NOMO-1 (cell line): ENCODE data around the gene IST1.
A peak's percentile ranks its signal among the peaks of the same experiment; 100 is the strongest.

Source experiments
- DNase-seq, 2 experiments: peaks; one replicate each; lab custom pipeline; 2025; ENCODE audit not compliant: unreplicated experiment in 2 of 2; lab: John Stamatoyannopoulos, UW

IST1 gene

DNA sequence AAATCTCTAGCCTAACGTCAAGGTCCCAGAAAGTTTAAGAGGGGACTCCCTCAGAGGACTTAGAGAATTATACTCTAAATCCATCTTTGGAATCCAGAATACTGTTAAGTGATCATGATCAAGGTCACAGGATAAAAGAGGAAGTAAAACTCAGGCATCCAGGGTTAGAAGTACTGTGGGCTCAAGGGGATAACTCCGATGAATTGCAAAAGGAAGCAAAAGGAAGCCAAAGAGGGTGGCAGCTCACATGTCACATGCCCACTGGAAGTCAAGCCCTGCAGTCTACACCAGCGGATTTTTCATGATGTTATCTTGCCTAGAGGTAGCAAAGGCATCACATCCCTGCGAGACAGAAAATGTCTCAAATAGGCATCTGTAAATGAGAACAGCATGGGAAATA, 15.2 kb upstream of the IST1 start:
- DNase-seq = peak; percentile 51 to 77

DNA sequence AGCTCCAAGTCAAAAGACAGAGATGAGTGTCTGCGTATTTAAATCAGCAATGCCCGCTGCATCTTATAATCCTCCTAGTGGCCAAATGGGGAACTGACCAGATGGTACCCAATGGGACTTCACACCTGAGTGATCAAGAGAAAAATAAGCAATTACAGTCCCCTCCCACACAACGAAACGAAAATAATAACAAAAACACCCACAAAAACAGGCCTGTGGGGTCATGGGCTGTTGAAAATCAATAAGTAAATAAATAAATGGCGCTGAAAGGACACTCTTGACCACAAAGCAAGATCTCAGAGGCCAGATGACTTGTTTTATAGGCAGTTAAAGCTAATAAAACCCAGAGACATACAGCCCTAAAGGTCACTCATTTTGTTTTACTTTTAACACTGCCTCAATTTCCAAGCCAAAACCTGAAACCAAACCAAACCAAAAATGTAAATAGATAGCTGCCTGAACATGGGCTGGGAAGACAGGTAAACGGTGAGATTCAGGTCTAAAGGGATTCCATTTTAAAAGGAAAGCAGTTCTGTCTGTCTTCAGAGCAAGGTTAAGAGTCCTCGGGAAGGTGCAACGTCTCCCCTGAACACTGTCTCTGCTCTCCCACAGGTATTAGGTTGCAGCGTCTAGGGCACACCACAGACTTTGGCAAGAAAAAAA, 12.7 kb upstream of the IST1 start:
- peak; percentile 12 to 61 for DNase-seq

DNA sequence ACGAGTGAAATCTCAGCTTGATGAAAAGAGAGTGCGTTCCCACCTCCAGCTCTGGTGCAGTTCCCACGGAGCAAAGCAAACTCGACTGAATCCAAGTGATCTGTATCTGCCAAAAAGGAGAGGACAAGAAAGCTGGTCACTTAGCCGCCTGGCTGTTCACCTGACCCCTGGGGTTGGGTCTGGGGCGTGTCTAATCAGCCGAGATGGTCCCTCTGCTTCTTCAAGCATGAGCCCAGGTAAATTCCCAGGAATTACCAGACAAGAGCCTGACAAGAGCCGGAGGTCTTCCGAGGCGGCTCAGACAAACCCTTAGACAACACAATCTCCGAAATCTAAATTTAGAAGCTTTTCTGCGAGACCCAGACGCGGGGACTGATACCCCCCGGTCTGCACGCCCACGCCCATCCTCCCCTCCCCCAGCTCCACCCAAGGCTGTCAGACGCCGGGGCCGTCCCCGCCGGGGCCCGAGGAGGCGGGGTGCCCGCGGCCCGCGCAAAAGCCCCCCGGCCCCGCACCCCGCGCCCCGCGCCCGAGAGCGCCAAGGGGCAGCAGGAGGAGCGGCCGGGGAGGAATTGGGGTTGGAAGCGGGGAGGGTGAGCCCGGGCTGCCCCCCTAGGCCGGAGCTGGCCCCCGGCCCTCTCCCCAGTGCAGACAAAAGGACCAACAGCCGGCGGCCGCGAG, 12.0 kb upstream of the IST1 start:
- peak in 1 of 2 experiments; percentile 11 for DNase-seq

DNA sequence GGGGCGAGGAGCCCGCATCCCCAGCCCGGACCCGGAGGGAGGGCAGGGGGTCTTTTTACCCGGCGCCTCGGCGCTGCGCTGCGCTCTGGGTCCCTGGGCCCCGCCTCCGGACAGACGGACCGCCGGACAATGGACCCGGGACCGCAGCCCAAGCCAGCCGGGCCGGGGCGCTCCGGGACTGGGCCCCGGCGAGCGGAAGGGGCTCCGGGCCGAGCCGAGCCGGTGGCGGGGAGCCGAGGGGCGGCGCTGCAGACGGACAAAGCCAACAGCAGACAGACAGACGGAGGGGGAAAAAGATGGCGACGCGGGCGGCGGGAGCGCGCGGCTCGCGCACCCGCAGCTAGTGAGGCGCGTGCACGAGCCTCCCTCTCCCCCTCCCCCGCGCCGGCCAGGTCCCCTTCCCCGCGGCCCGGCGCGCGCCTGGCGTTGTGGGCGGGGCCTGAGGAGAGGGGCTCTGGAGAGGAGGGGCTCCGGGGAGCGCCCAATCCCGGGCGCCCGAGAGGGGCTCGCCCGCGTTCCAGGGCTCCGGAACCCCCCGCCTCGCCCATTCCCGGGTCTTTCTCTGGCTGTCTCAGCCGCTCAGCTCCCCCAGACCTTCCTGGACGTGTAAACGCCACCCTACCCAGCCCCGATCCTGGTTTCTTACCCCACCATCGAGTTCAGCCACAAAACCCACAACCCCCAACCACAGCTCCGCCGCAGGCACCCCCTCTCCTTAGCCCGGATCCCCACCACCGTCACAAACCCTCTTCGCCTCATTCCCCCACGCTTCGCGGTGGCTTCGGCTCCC, 11.3 kb upstream of the IST1 start, which contains the start of gene ZNF821:
TSS of gene ZNF821 (minus strand) at position 334 of the 790 bp plus-strand sequence. CDS start 4,236 bp downstream, outside the sequence.
- DNase-seq = peak; percentile 45 to 66

DNA sequence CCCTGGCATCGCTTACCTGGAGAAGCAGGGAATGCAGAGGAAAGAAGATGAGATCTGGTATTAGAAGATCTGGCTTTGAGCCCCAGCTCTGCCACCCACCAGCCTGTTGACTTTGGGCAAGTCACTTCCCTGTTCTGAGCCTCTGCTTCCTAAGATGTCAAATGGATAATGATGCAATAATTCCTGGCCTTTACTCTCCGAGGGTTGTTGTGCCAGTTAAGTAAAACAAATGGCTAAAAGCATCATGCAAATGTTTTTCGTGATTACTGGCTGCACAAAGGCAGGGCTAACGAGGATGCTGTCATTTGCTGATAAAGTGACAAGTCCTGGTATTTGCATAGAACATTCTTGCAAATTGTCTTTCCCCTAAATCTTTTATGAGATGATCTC, 10.1 kb upstream of the IST1 start:
- DNase-seq = peak; percentile 14 to 23

GRCh38 chr16:71889147-71889546, 6.2 kb upstream of the IST1 start:
- no peak for DNase-seq

DNA sequence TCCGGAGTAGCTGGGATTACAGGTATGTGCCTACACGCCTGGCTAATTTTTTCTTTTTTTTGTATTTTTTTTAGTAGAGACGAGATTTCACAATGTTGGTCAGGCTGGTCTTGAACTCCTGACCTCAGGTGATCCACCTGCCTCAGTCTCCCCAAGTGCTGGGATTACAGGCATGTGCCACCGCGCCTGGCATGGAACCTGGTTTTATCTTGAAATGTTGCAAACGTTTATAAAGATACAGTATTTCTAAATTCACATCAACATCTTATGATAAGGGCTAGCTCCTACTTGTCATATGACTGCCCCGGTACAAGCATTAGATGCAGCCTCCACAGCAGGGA, 1.5 kb upstream of the IST1 start:
- DNase-seq = no peak

DNA sequence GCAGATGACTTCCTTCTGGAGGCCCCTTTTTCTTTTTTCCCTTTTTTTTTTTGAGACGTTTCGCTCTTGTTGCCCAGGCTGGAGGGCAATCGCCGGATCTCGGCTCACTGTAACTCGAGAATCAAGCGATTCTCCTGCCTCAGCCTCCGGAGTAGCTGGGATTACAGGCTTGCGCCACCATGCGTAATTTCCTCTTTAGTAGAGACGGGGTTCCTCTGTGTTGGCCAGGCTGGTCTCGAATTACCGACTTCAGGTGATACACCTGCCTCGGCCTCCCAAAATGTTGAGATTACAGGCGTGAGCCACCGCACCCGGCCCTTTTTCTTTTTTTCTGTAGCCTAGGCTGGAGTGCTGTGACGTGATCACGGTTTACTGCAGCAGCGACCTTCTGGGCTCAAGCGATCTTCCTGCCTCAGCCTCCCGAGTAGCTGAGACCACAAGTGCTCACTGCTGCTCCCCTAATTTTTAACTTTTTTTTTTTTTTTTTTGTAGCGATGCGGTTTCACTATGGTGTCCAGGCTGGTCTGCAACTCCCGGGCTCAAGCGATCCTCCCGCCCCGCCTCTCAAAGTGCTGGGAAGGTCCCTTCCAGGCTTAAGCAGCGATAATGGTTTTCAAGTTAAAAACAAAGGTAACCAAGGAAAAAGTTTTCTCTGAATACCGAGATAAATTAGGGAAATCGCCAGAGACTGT, 956 bp upstream of the IST1 start:
- peak; percentile 29 to 43 for DNase-seq

DNA sequence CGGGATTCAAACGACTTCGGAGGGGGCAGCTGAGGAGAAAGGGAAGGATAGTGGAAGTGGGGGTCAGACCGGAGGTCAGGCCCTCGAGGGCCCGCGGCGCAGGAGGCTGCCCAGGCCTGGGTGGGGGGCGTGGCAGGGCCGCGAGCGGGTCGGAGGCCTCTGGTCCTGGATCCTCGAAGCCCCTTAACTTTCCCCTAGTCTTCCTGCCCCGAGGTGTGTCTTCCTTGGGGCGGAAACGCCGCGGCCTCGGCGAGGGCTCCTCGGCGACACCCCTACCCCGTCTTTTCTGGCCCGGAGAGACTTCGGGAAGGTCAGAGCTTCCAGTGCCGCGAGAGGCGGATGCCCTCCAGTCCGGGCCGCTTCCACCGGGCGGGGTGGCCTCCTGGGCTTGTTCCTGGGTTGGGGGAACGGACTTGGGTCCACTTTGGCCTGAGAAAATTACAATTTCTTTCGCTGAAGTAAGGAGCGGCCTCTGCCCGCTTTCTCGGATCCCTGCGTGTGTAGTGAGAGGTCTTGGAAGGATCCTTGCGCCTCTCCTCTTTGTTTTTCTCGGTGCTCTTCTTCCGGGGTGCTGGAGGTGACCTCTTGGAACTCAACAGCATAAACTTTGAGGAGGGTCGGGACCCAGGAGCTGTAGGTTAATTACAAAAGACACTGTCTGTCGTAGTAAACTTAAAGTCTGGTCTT, 491 bp downstream of the IST1 start:
- peak in 1 of 2 experiments; percentile 44 for DNase-seq

DNA sequence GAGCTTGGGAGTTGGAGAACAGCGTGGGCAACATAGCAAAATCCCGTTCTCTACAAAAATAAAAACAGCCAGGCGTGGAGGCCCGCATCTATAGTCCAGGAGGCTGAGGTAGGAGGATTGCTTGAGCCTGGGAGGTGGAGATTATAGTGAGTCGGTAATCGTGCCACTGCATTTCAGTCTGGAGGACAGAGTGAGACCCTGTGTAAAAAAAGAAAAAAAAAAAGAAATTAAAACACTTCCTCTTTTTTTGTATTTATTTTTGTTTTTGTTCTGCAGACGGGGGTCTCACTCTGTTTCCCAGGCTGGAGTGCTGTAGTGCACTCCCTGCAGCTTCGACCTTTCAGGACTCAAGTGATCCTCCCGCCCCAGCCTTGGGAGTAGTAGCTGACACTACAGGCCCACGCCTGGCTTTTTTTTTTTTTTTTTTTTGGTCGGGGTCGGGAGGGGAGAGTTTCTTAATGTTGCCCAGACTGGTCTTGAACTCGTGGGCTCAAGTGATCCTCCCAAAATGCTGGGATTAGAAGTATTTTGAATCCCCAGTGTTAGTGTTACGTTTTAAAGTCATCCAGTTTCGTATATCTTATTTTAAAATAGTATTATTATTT, 1.5 kb downstream of the IST1 start:
- no peak for DNase-seq

DNA sequence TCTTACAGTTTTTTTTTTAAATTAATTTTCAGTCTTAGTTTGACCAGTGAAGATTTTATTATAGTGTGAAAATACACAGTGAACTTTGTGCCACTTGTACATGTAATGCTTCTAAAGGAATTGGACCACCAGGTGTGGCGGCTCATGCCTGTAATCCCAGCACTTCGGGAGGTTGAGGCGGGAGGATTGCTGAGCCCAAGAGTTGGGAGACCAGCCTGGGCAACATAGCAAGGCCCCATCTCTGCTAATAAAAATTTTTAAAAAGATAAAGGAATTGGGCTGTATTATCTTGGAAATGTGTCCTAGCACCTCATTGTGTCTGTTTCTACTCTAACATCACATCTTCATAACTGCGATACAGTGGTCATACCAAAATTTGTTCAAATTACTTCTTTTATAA, 3.8 kb downstream of the IST1 start:
- no peak for DNase-seq

DNA sequence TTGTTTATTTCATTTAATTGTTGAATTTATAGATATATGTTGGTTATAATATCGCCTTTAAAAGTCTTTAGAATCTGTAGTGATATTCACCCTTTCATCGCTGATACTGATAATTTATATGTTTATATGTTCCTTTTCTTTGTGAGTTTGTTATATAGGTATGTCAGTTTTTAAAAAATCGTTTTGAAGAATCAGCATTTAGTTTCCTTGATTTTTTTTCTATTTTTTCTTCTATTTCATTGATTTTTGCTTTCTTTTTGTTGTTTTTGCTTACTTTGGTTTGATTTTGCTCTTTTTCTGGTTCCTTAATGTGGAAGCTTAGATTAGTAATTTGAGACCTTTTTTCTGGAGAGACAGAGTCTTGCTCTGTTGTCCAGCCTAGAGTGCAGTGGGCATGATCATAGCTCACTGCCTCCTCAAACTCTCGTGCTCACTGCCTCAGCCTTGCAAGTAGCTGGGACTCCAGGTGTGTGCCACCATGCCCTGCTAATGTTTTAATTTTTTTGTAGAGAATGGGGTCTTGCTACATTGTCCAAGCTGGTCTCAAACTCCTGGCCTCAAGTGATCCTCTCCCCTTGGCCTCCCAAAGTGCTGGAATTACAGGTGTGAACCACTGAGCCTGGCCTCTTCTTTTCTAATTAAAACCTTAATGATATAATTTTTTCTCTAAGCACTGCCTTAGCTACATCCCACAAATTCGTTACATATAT, 7.5 kb downstream of the IST1 start:
- DNase-seq = no peak

DNA sequence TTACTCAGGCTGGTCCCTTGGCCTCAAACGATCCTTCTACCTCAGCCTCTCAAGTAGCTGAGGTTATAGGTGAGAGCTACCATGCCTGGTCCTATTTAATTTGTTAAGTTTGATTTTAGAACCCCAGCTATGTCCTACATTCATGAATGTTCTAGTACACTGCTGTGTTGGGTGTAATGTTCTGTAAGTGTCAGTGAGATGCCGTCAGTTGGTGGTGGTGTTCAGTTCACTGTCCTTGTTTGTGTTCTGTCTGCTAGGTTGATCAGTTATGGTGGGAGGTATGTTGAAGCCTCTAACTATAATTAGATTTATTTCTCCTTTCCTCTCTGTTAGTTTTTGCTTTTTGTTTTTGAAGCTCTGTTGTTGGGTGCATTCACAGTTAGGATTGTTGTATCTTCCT, 8.3 kb downstream of the IST1 start:
- no peak for DNase-seq

GRCh38 chr16:71904239-71904638, 8.9 kb downstream of the IST1 start:
- no peak for DNase-seq

GRCh38 chr16:71905765-71906164, 10.4 kb downstream of the IST1 start:
- peak in 1 of 2 experiments; percentile 30 for DNase-seq

DNA sequence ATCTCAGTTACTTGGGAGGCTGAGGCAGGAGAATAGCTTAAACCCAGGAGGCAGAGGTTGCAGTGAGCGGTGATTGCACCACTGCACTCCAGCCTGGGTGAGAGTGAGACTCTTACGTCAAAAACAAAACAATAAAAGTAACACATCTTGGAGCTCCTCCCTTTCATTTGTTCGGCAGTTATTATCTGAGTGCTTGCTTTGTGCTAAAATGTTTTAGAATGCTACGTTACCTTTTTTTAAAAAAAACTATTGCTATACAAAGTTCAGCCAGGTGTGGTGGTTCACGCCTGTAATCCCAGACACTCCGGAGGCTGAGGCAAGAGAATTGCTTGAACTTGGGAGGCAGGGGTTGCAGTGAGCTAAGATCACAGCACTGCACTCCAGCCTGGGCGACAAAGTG, 15.8 kb downstream of the IST1 start:
- no peak for DNase-seq

- no peak for DNase-seq
Measured at GRCh38 chr16:71912534-71913275, 17.4 kb downstream of the IST1 start.

GRCh38 chr16:71914802-71915201, 19.5 kb downstream of the IST1 start:
- no peak for DNase-seq

- DNase-seq = no peak
Measured at GRCh38 chr16:71915350-71915749, 20.0 kb downstream of the IST1 start.
